Naive B cell (primary cell): ENCODE data around the gene DAP. TPM values are rescaled to one million over a fixed set of nuclear protein-coding genes. Genes with fewer than 3 reads are reported as not detected.

Experiments used
- ATAC-seq, 2 donors: fragments of 150-1000 bp; cut with Tn5 transposase; 2 replicates each; pipeline ENCODE4 v1.10.0; 2021; ENCODE audit warnings: low read depth in 2 of 2, mild to moderate bottlenecking in 2 of 2, moderate library complexity in 2 of 2
- DNase-seq: peaks from one replicate; pipeline ENCODE4 v3.0.0; 2022
- H3K27ac Mint-ChIP-seq, 6 donors: one replicate each; pipeline ENCODE4 v1.8.0; 2020 to 2022; ENCODE audit warnings: mild to moderate bottlenecking in 6 of 6, mixed read lengths in 6 of 6, moderate library complexity in 5 of 6, inconsistent platforms in 2 of 6
- H3K27me3 Mint-ChIP-seq, 3 donors: one replicate each; pipeline ENCODE4 v1.8.0; 2021 to 2022; ENCODE audit warnings: mixed read lengths in 3 of 3, mild to moderate bottlenecking in 1 of 3
- H3K36me3 Mint-ChIP-seq, 2 donors: one replicate each; pipeline ENCODE4 v1.8.0; 2020 to 2022; ENCODE audit warnings: mixed read lengths in 2 of 2, inconsistent platforms in 1 of 2, mild to moderate bottlenecking in 1 of 2
- H3K4me1 Mint-ChIP-seq, 3 donors: one replicate each; pipeline ENCODE4 v1.8.0; 2020 to 2022; ENCODE audit warnings: mixed read lengths in 3 of 3, inconsistent platforms in 1 of 3, mild to moderate bottlenecking in 1 of 3, moderate library complexity in 1 of 3
- H3K4me3 Mint-ChIP-seq, 8 donors: one replicate each; pipeline ENCODE4 v1.8.0; 2020 to 2022; ENCODE audit warnings: mild to moderate bottlenecking in 8 of 8, mixed read lengths in 8 of 8, moderate library complexity in 8 of 8, inconsistent platforms in 2 of 8
- H3K9me3 Mint-ChIP-seq, 7 donors: one replicate each; pipeline ENCODE4 v1.8.0; 2020 to 2022; ENCODE audit warnings: mixed read lengths in 7 of 7, mild to moderate bottlenecking in 5 of 7, inconsistent platforms in 2 of 7, moderate library complexity in 1 of 7
- polyA plus RNA-seq, 6 donors: library from polyadenylated mRNA; unstranded; fragments of 300-500 nt; fragmentation: Illumina TruSeq; gene quantifications; one replicate each; pipeline ENCODE4 v1.2.3, GENCODE V29; 2021; ENCODE audit warnings: low read depth in 6 of 6

DAP gene
- polyA plus RNA-seq, 6 donors from 2014 or later, result 48.6 to 90.4 (median 62.8) TPM

GRCh38 chr5:10662661-10663488, 98.2 kb downstream of the DAP start:
- Mint-ChIP-seq H3K27ac (peak overlapping the region in 1 of 6 donors; percentile 38), H3K27me3 (no peaks in the 10 kb centered on the region), H3K4me3 (no peak overlapping the region), H3K9me3 (peaks cover 0 to 4% (median 0%) of the 10 kb centered on the region in 7 donors), H3K4me1 (no peaks in the 10 kb centered on the region), H3K36me3 (no peaks in the 10 kb centered on the region)
- DNase-seq, result no peak
- ATAC-seq, result no peak

DNA sequence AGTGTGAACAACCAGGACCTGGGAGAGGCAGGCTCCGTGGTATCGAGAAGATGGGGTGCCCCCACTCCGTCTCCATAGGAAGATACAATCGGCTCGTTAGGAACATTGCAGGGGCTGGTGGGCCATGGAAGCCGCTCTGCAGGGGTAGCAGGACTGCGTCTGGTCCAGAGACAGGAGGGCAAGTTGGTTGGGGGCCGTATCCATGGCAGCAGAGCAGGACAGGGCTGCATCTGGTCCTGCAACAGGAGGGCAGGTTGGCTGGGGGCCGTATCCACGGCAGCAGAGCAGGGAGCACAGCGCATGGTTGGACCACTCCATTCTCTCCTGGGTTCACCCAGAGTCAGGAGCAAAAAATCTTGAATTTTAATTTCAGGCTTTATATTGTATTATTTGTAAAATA, 99.0 kb downstream of the DAP start:
- H3K4me1 Mint-ChIP-seq, result no peaks in the 10 kb centered on the region
- ATAC-seq, result no peak
- no peak overlapping the region for H3K4me3 Mint-ChIP-seq
- DNase-seq, result no peak
- H3K27me3 Mint-ChIP-seq, result no peaks in the 10 kb centered on the region
- peaks cover 0 to 4% (median 0%) of the 10 kb centered on the region in 7 donors for H3K9me3 Mint-ChIP-seq
- H3K36me3 Mint-ChIP-seq, result no peaks in the 10 kb centered on the region
- no peak overlapping the region for H3K27ac Mint-ChIP-seq

- ATAC-seq, result no peak
- Mint-ChIP-seq H3K4me1 (no peaks in the 10 kb centered on the region), H3K27ac (no peak overlapping the region), H3K9me3 (peaks cover 0 to 4% (median 0%) of the 10 kb centered on the region in 7 donors), H3K4me3 (no peak overlapping the region), H3K36me3 (no peaks in the 10 kb centered on the region), H3K27me3 (no peaks in the 10 kb centered on the region)
- DNase-seq, result no peak
Measured at GRCh38 chr5:10661401-10661800, 99.6 kb downstream of the DAP start.

DNA sequence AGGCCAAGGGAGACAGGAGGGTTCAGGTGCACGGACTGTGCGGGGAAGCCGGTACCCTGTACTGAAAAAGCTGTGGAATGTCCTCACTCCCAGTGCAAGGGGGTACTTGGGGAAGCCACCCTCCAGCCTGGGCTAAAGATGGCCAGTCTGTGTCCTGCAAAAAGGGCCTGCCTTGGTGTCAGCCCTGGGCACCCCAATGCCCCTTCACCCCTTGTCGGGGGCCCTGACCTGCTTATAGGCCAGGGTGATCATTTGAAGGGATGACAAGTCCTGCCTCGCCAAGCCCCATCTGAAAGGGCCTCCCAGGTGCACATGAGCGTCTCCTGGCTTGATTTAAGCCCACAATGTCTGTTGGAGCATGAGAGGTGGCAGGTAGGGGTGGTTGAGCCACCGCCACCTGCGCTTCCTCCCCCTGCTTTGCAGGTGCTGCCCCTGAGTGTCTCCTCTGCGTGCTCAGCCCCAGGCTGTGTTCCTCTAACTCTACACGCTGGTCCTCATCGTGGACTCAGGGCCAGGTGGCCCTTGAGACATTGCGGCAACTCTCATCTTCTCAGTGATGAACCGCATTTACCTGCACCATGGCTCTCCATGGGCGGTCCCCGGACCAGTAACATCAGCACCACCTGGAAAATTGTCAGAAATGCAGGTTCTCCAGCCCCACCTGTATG, 100.2 kb downstream of the DAP start:
- Mint-ChIP-seq H3K27me3 (no peaks in the 10 kb centered on the region), H3K27ac (peak overlapping the region in 1 of 6 donors; percentile 47), H3K4me3 (no peak overlapping the region), H3K36me3 (no peaks in the 10 kb centered on the region), H3K4me1 (no peaks in the 10 kb centered on the region), H3K9me3 (peaks cover 0 to 4% (median 0%) of the 10 kb centered on the region in 7 donors)
- ATAC-seq, result no peak
- DNase-seq, result no peak

DNA sequence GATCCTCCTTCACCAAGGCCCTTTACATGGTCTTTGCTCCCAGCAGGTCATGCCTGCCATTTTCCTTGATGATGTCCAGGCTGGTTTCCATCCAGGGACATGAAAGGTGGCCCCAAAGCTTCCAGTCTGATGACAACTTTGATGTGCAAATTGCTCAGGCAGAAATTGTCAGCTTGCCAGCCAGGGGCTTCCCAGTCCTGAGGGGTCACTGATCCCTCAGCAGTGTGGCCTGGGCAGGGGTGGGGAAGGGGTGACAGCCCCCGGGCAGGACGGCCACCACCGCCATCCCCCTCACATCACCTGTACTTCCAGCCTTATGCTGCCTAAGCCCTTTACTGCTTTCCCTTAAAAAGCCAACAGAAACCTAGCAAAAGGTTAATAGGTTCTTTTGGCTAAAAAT, 100.9 kb downstream of the DAP start:
- DNase-seq (no peak), ATAC-seq (no peak)
- Mint-ChIP-seq H3K4me1 (no peaks in the 10 kb centered on the region), H3K27me3 (no peaks in the 10 kb centered on the region), H3K9me3 (peaks cover 0 to 4% (median 0%) of the 10 kb centered on the region in 7 donors), H3K36me3 (no peaks in the 10 kb centered on the region), H3K27ac (no peak overlapping the region), H3K4me3 (no peak overlapping the region)

- Mint-ChIP-seq H3K27ac (peak overlapping the region in 2 of 6 donors; percentile 9 to 18), H3K4me1 (peaks cover 0 to 4% (median 0%) of the 10 kb centered on the region in 3 donors), H3K4me3 (no peak overlapping the region), H3K9me3 (peaks cover 0 to 4% (median 0%) of the 10 kb centered on the region in 7 donors), H3K36me3 (peaks cover 5 to 10% of the 10 kb centered on the region in 2 donors), H3K27me3 (no peaks in the 10 kb centered on the region)
- ATAC-seq, result no peak
- no peak for DNase-seq
Measured at GRCh38 chr5:10658265-10658664, 102.8 kb downstream of the DAP start.

- Mint-ChIP-seq H3K4me3 (no peak overlapping the region), H3K27ac (peak overlapping the region in 1 of 6 donors; percentile 69), H3K4me1 (peaks cover 0 to 4% (median 0%) of the 10 kb centered on the region in 3 donors), H3K27me3 (no peaks in the 10 kb centered on the region), H3K36me3 (peaks cover 5 to 10% of the 10 kb centered on the region in 2 donors), H3K9me3 (peaks cover 0 to 4% (median 0%) of the 10 kb centered on the region in 7 donors)
- ATAC-seq (no peak), DNase-seq (no peak)
Measured at GRCh38 chr5:10655972-10656830, 104.8 kb downstream of the DAP start.

DNA sequence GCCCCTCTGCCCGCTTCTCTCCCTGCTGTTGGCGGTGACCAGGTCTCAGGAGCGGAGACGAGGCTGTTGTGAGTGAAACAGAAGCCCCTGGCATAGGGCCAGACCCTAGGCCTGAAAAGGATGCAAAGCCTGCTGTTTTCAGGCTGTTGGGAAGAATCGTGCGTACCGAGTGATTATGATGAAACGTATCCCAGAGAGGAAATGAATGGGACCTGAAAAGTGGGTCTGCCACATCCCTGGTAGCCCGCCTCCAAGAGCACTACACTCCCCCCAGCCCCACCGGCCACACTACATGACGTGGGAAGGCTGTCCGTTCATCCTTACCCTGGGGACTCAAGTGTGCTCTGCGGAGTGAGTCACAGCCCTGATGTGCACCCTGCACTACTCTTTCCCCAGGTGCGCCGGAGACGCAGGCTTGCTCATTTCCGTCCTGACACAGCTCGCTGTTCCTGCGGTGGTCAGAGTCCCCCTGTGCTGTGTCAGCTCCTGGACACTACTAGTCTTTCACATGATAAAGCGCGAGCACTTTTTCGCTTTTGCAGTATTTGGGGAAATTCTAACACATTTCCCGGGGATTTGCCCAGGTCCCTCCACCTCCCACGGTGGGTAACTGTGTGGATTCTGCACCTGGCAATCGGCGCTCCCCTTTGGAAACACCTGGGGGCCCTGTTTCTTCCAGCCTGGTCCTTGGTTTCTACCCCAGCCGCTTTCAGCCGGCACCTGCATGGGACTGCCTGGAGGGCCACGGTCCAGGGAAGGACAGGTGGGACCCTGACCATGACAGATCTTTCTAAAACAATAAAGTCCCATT, 105.7 kb downstream of the DAP start:
- H3K27me3 Mint-ChIP-seq, result no peaks in the 10 kb centered on the region
- H3K27ac Mint-ChIP-seq, result peak overlapping the region in 2 of 6 donors; percentile 53 to 56
- peaks cover 0 to 4% (median 0%) of the 10 kb centered on the region in 3 donors for H3K4me1 Mint-ChIP-seq

GRCh38 chr5:10654566-10654965, 106.5 kb downstream of the DAP start:
- no peaks in the 10 kb centered on the region for H3K27me3 Mint-ChIP-seq
- H3K4me3 Mint-ChIP-seq, result no peak overlapping the region
- no peak for ATAC-seq
- H3K36me3 Mint-ChIP-seq, result peaks cover 5 to 10% of the 10 kb centered on the region in 2 donors
- no peak for DNase-seq
- H3K27ac Mint-ChIP-seq, result peak overlapping the region in 3 of 6 donors; percentile 56 to 72 (median 56)
- peaks cover 0 to 4% (median 0%) of the 10 kb centered on the region in 3 donors for H3K4me1 Mint-ChIP-seq
- H3K9me3 Mint-ChIP-seq, result peaks cover 0 to 4% (median 0%) of the 10 kb centered on the region in 7 donors

More for the DNA sequence above, 105.7 kb downstream of the DAP start:
- no peak for ATAC-seq
- no peak for DNase-seq
- Mint-ChIP-seq H3K9me3 (peaks cover 0 to 4% (median 0%) of the 10 kb centered on the region in 7 donors), H3K4me3 (no peak overlapping the region), H3K36me3 (peaks cover 5 to 10% of the 10 kb centered on the region in 2 donors)

GRCh38 chr5:10653751-10654400, 107.2 kb downstream of the DAP start:
- no peak for DNase-seq
- H3K9me3 Mint-ChIP-seq, result peaks cover 0 to 4% (median 0%) of the 10 kb centered on the region in 7 donors
- H3K27me3 Mint-ChIP-seq, result no peaks in the 10 kb centered on the region
- peak overlapping the region in 1 of 8 donors; percentile 26 for H3K4me3 Mint-ChIP-seq
- H3K27ac Mint-ChIP-seq, result peak overlapping the region in 2 of 6 donors; percentile 56 to 95
- H3K36me3 Mint-ChIP-seq, result peaks cover 5 to 10% of the 10 kb centered on the region in 2 donors
- peaks cover 0 to 4% (median 0%) of the 10 kb centered on the region in 3 donors for H3K4me1 Mint-ChIP-seq
- ATAC-seq, result no peak

DNA sequence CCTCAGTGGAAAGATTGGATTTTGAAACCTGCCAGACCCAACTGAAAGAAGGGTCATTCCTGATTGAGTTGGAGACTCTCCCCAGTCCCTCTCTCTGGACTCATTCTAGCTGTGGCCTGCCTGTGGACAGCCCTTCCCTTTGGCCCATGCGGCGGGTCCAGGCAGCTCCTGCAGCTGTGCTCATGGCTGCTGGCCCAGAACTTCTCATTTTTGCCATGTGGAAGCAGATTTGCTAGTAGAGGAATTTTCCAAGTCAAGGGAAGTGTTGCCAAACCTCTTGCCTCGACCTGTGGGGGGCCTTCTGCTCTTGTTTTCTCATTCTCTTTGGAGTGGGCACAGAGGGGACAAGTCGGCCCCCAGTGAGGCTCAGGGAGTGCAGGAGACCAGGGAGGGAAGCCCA, 108.0 kb downstream of the DAP start:
- peaks cover 5 to 10% of the 10 kb centered on the region in 2 donors for H3K36me3 Mint-ChIP-seq
- H3K4me3 Mint-ChIP-seq, result no peak overlapping the region
- DNase-seq (no peak), ATAC-seq (no peak)
- no peak overlapping the region for H3K27ac Mint-ChIP-seq
- H3K9me3 Mint-ChIP-seq, result no peaks in the 10 kb centered on the region
- H3K4me1 Mint-ChIP-seq, result peaks cover 0 to 4% (median 0%) of the 10 kb centered on the region in 3 donors
- no peaks in the 10 kb centered on the region for H3K27me3 Mint-ChIP-seq

GRCh38 chr5:10652606-10653005, 108.4 kb downstream of the DAP start:
- no peaks in the 10 kb centered on the region for H3K9me3 Mint-ChIP-seq
- no peak overlapping the region for H3K27ac Mint-ChIP-seq
- DNase-seq (no peak), ATAC-seq (no peak)
- H3K4me3 Mint-ChIP-seq, result no peak overlapping the region
- peaks cover 5 to 10% of the 10 kb centered on the region in 2 donors for H3K36me3 Mint-ChIP-seq
- peaks cover 0 to 4% (median 0%) of the 10 kb centered on the region in 3 donors for H3K4me1 Mint-ChIP-seq
- no peaks in the 10 kb centered on the region for H3K27me3 Mint-ChIP-seq
